ENCODE measurements around the gene PSME4. TPM values are rescaled to one million over a fixed set of nuclear protein-coding genes. Genes with fewer than 3 reads are reported as not detected.

PSME4 gene
- total RNA-seq, 2 donors from 2014 or later: 42.4 to 56.3 TPM

DNA sequence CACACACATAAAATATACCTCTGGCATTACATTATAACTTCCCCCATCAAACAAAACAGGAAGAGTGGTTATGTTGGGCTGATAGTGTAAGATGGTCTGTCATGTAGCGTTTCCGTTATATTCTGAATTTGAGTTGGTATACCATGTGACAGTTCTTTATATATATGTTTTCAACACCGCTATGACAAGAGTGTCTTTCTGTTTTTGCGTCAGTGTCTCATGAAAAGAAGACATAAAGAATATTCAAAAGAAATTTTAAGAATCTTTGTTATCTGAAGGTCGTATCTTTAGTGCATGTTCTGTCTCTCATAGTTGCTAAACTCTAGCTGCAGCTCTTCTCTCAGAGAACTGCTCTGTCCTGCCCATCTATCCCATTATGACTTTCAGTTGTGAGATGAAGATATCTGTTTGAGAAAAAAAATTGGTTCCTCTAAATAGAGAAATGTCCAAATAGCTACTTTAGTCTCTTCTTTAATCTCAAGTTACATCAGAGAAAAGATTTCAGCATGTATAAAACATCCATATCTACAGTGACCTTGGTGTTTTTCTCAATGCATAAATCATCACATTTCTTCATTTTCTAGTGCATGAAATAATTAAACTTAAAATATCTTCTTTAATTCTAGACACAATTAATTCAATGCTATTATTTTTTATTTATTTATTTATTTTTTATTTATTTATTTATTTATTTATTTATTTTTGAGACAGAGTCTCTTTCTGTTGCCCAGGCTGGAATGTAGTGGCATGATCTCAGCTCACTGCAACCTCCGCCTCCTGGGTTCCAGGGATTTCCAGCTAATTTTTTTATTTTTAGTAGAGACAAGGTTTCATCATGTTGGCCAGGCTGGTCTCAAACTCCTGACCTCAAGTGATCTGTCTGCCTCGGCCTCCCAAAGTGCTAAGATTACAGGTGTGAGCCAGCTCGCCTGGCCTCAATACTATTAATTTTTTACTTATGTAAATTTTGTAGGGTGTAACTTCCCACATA, 24.3 kb upstream of the PSME4 start:
- no peaks in the 10 kb centered on the region for H3K27me3 ChIP-seq
- H3K9ac ChIP-seq (ENCODE audit: low read depth in 2 of 2, low read length in 2 of 2): no peak overlapping the region
- no peaks in the 10 kb centered on the region for H3K4me1 ChIP-seq
- no peaks in the 10 kb centered on the region for H3K9me3 ChIP-seq
- intact Hi-C loops (cut with DNase I): no loop called here
- no peak overlapping the region for H3K4me3 ChIP-seq
- H3K36me3 ChIP-seq: no peaks in the 10 kb centered on the region
- H3K27ac ChIP-seq: no peak overlapping the region
- no peak for DNase-seq
- TF ChIP-seq, protein P1, sequence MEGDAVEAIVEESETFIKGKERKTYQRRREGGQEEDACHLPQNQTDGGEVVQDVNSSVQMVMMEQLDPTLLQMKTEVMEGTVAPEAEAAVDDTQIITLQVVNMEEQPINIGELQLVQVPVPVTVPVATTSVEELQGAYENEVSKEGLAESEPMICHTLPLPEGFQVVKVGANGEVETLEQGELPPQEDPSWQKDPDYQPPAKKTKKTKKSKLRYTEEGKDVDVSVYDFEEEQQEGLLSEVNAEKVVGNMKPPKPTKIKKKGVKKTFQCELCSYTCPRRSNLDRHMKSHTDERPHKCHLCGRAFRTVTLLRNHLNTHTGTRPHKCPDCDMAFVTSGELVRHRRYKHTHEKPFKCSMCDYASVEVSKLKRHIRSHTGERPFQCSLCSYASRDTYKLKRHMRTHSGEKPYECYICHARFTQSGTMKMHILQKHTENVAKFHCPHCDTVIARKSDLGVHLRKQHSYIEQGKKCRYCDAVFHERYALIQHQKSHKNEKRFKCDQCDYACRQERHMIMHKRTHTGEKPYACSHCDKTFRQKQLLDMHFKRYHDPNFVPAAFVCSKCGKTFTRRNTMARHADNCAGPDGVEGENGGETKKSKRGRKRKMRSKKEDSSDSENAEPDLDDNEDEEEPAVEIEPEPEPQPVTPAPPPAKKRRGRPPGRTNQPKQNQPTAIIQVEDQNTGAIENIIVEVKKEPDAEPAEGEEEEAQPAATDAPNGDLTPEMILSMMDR (IDR thresholded peaks at IDR 0.05): no peak

DNA sequence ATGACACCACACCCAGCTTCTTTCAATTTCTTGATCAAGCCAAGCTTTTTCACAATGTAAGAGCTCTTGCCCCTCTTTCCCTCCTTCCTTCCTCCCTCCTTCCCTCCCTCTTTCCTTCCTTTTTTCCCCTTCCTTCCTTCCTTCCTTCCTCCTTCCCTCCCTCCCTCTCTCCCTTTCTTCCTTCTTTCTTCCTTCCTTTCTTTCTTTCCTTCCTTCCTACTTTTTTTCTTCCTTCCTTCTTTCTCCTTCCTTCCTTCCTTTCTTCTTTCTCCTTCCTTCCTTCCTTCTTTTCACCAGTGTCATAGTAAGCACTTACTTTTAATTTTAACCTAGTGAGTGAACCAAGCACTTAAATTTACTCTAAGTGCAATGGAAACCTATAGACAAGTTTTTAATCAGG, 21.2 kb upstream of the PSME4 start:
- Histone ChIP-seq H3K27me3 (no peaks in the 10 kb centered on the region), H3K4me1 (no peaks in the 10 kb centered on the region), H3K4me3 (no peak overlapping the region), H3K9ac (ENCODE audit: low read depth in 2 of 2, low read length in 2 of 2) (no peak overlapping the region), H3K27ac (no peak overlapping the region), H3K9me3 (no peaks in the 10 kb centered on the region), H3K36me3 (no peaks in the 10 kb centered on the region)
- TF ChIP-seq, protein P1 (IDR thresholded peaks at IDR 0.05): no peak
- no peak for DNase-seq
- intact Hi-C loops (cut with DNase I): no loop called here

DNA sequence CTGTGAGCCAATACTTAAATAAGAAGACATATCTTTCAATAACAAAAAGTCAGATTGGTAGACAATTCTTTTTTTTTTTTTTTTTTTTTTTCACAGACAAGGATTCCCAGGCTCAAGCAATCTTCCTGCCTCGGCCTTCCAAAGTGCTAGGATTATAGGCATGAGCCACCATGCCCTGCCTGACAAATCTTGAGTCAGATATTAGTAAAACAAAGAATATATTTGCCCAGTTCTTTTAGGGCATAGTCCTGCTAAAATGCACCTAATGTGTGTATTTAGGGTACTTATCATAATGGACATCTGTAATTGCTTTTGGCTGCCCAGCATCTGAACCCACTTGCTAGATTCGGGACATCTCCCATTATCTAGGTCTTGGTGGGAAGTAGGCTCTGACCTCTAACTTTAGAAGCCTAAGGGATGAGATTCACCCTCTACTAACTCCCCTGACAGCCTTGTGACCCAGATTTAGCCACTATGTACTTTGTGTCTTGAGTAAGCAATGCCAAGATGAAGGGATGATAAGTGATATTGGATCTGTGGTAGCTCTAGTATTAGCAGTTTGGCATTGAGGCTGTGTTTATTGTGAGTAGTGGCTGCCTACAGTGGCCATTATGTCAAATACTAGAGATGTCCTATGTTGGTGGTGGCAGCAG, 18.5 kb upstream of the PSME4 start:
- Histone ChIP-seq H3K27ac (no peak overlapping the region), H3K4me3 (no peak overlapping the region), H3K9ac (ENCODE audit: low read depth in 2 of 2, low read length in 2 of 2) (no peak overlapping the region), H3K4me1 (no peaks in the 10 kb centered on the region), H3K27me3 (no peaks in the 10 kb centered on the region), H3K36me3 (no peaks in the 10 kb centered on the region), H3K9me3 (no peaks in the 10 kb centered on the region)
- DNase-seq: no peak
- TF ChIP-seq, protein P1 (IDR thresholded peaks at IDR 0.05): no peak
- intact Hi-C loops (cut with DNase I): no loop called here

DNA sequence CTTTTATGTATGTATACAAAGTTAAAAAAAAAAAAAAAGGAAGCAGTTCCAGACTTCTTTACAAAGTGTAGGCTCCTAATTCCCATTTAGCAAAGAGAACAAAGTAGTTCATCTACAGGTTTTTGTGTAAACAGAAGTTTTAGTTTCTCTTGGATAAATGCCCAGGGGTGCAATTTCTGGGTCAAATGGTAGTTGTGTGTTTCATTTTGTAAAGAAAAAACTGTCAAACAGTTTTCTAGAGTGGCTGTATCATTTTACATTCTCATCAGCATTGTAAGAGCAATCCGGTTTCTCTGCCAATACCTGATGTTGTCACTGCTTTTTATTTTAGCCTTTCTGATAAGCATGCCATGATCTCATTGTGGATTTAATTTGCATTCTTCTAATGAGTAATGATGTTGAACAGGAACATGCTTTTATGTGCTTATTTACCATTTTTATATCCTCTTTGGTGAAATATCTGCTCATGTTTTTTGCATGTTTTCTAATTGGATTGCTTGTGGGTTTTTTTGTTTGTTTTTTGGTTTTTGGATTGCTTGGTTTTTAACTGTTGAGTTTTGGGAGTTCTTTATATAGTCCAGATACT, 16.6 kb upstream of the PSME4 start:
- Histone ChIP-seq H3K9me3 (no peaks in the 10 kb centered on the region), H3K27ac (peak overlapping the region; percentile 3), H3K4me3 (no peak overlapping the region), H3K36me3 (no peaks in the 10 kb centered on the region), H3K9ac (ENCODE audit: low read depth in 2 of 2, low read length in 2 of 2) (no peak overlapping the region), H3K27me3 (no peaks in the 10 kb centered on the region), H3K4me1 (no peaks in the 10 kb centered on the region)
- no peak for DNase-seq
- TF ChIP-seq, protein P1 (IDR thresholded peaks at IDR 0.05): no peak
- intact Hi-C loops (cut with DNase I): no loop called here

DNA sequence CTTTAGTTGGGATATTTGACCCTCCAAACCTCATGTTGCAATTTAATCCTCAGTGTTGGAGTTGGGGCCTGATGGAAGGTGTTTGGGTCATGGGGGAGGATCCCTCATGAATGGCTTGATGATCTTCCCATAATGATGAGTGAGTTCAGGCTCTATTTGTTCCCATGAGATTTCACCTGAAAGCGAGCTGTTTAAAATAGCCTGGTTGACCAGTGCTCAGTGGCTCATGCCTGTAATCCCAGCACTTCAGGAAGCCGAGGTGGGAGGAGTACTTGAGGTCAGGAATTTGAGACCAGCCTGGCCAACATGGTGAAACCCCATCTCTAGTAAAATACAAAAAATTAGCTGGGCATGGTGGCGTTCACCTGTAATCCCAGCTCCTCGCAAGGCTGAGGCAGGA, 14.9 kb upstream of the PSME4 start:
- DNase-seq: no peak
- no peak overlapping the region for H3K9ac ChIP-seq (ENCODE audit: low read depth in 2 of 2, low read length in 2 of 2)
- H3K36me3 ChIP-seq: no peaks in the 10 kb centered on the region
- H3K27ac ChIP-seq: no peak overlapping the region
- TF ChIP-seq, protein P1 (IDR thresholded peaks at IDR 0.05): no peak
- intact Hi-C loops (cut with DNase I): no loop called here
- no peak overlapping the region for H3K4me3 ChIP-seq
- H3K4me1 ChIP-seq: no peaks in the 10 kb centered on the region
- no peaks in the 10 kb centered on the region for H3K27me3 ChIP-seq
- H3K9me3 ChIP-seq: no peaks in the 10 kb centered on the region

All from colonic mucosa (tissue), 4 donors.